Heart right ventricle (tissue), 16 donors: ENCODE results near the gene TMEM212. TPM values are rescaled to one million over a fixed set of nuclear protein-coding genes. Genes with fewer than 3 reads are reported as not detected.

Experiments used
- ATAC-seq, 8 donors: fragments of 200-7000 bp; cut with Tn5 transposase; one replicate each; pipeline ENCODE4 v1.9.1; 2020; ENCODE audit warnings: mild to moderate bottlenecking in 8 of 8, moderate library complexity in 8 of 8, moderate number of reproducible peaks in 1 of 8
- DNase-seq, 2 donors: peaks; one replicate each; pipeline ENCODE4 v3.0.0-alpha.2; 2020
- H3K27ac ChIP-seq, 10 donors: fragments of 200-600 bp; sonication (generic) in 2 of 10; one replicate each; pipeline versions ENCODE4 v1.5.0 to v1.8.0; 2020 to 2022; ENCODE audit warnings: mild to moderate bottlenecking in 3 of 10
- H3K27me3 ChIP-seq, 7 donors: fragments of 200-600 bp; one replicate each; pipeline ENCODE4 v1.8.0; 2021 to 2022; ENCODE audit warnings: mild to moderate bottlenecking in 2 of 7
- H3K36me3 ChIP-seq, 9 donors: fragments of 200-600 bp; sonication (generic) in 1 of 9; one replicate each; pipeline versions ENCODE4 v1.5.0 to v1.8.0; 2020 to 2022; ENCODE audit warnings: mild to moderate bottlenecking in 2 of 9
- H3K4me1 ChIP-seq, 9 donors: fragments of 200-600 bp; sonication (generic) in 1 of 9; one replicate each; pipeline versions ENCODE4 v1.5.0 to v1.8.0; 2020 to 2022; ENCODE audit warnings: mild to moderate bottlenecking in 4 of 9
- H3K4me3 ChIP-seq, 10 donors: fragments of 200-600 bp; sonication (generic) in 2 of 10; one replicate each; pipeline versions ENCODE4 v1.5.0 to v1.8.0; 2020 to 2022; ENCODE audit warnings: mild to moderate bottlenecking in 7 of 10, moderate library complexity in 2 of 10
- H3K9me3 ChIP-seq, 11 donors: fragments of 200-600 bp in 10 of 11; sonication (generic) in 2 of 11; one replicate each; pipeline versions ENCODE4 v1.5.0 to v1.8.0; 2013 to 2022; ENCODE audit warnings: mild to moderate bottlenecking in 2 of 11, control low read depth in 1 of 11, moderate library complexity in 1 of 11
- CTCF ChIP-seq, 9 donors: fragments of 200-600 bp; sonication (generic) in 2 of 9; IDR thresholded peaks; one replicate each; pipeline versions ENCODE4 v1.5.0 to v1.8.0; 2021 to 2022; ENCODE audit warnings: antibody characterized with exemption in 9 of 9, mild to moderate bottlenecking in 5 of 9, moderate library complexity in 1 of 9
- WGBS, 2 donors: extraction: QIAGEN DNeasy Blood & Tissue Kit; methylation state at CpG; one replicate each; pipeline ENCODE4 v1.1.7; 2013; ENCODE audit warnings: inconsistent platforms in 1 of 2; 5-methylcytosine and 5-hydroxymethylcytosine counted together
- intact Hi-C, 10 donors: fragments of 100-400 bp; cut with DNase I; formaldehyde crosslinking; loops; one replicate each; pipeline versions ENCODE4 v1.11.1 to v1.14.2; 2022
- polyA plus RNA-seq, 2 donors: library from polyadenylated mRNA; stranded (reverse); fragments of 200-250 nt; gene quantifications; one replicate each; pipeline ENCODE4 v1.2.3, GENCODE V29; 2013
- total RNA-seq, 10 donors: library from RNA; stranded (reverse); fragmentation: NEBNext Ultra II Directional in 3 of 10; extraction: Animal tissue kit (Norgen Biotek cat#: 25700) in 3 of 10; gene quantifications; one replicate each; pipeline versions ENCODE4 v1.2.1 to v1.2.4, GENCODE V29; 2021 to 2023
- donor health status: Arrhythmogenic right ventricular cardiomyopathy.
- donor health status: ischemic (EF 13 %, LVEDD 7.1; RV severe dilation, severe dysfunction).
- donor health status: healthy with polysubstance abuse.
- donor health status: DM: no; HTN: yes; CAD: no.
- donor health status: DM: no; HTN: no; CAD: no.
- donor health status: ischemic (EF 25% LVEDD 6.9; RV normal size, moderate dysfunction).
- donor health status: ischemic (EF 25% LVEDD 5.7; RV mildly dilated, moderate dysfunction).
- donor health status: healthy.
- donor health status: DM: yes; HTN: yes; CAD: no.
- donor health status: Ischemic cardiomyopathy.
- donor health status: ischemic (EF 35%, LVEDD 5.7; RV mildly dilated, moderate dysfunction).
- donor health status: nonischemic (EF 11% LVEDD 7.7; RV severe dilation, severe dysfunction).
- donor health status: DM: yes; HTN: yes; CAD: no.
- donor health status: PGD.
- donor health status: ischemic (EF 29% LVEDD 5.4; RV normal size, mild dysfunction).
- donor health status: nonischemic (EF 23%, LVEDD 6.1; RV moderate dilation, normal function).

Gene TMEM212
- total and polyA plus RNA-seq, 12 donors = not detected

GRCh38 chr3:171807806-171808205 lies 35.3 kb upstream of the TMEM212 start:
- WGBS, 2 donors = 98% methylated on average over 6 of the region's 6 CpGs
- peaks cover 3 to 77% (median 30%) of the 10 kb centered on the region in 9 donors for H3K4me1 ChIP-seq

DNA sequence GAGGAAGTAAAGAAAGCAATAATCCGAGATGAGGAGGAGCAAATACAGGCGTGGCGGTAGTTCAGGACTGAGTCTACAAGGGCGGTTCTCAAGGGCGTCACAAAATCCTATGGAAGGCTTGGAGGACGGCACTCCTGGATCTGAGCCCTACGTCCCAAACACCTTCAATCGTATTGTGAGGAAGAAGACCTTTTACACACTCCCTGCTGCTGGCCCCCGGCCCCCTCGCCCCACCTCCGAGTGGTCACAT lies 33.6 kb upstream of the TMEM212 start:
- Histone ChIP-seq H3K4me3 (peak overlapping the region; percentile 53 to 79 (median 68)), H3K4me1 (peaks cover 2 to 78% (median 23%) of the 10 kb centered on the region in 9 donors), H3K27ac (peak overlapping the region; percentile 80 to 94 (median 90)), H3K36me3 (no peaks in the 10 kb centered on the region), H3K9me3 (no peaks in the 10 kb centered on the region), H3K27me3 (no peaks in the 10 kb centered on the region)
- WGBS, 2 donors = 2 to 5% methylated on average over 11 of the region's 11 CpGs
- DNase-seq (no peak), ATAC-seq (peak; percentile 2 to 49 (median 26))
- intact Hi-C loops = loop anchor here in 1 of 10 donors (2.0 kb wide), 1 partner anchor 27 kb away; no protein-coding TSS in a partner anchor
- no peak for TF ChIP-seq CTCF (IDR thresholded peaks at IDR 0.05)

More at GRCh38 chr3:171807806-171808205, 35.3 kb upstream of the TMEM212 start:
- TF ChIP-seq CTCF (IDR thresholded peaks at IDR 0.05) = no peak
- Histone ChIP-seq H3K4me3 (no peak overlapping the region), H3K27ac (no peak overlapping the region), H3K27me3 (no peaks in the 10 kb centered on the region), H3K36me3 (no peaks in the 10 kb centered on the region), H3K9me3 (no peaks in the 10 kb centered on the region)
- DNase-seq = no peak
- no peak for ATAC-seq
- intact Hi-C loops = loop anchor here in 2 of 10 donors (1.0 to 2.0 kb wide), 2 partner anchors 27 to 29 kb away; no protein-coding TSS in a partner anchor

DNA sequence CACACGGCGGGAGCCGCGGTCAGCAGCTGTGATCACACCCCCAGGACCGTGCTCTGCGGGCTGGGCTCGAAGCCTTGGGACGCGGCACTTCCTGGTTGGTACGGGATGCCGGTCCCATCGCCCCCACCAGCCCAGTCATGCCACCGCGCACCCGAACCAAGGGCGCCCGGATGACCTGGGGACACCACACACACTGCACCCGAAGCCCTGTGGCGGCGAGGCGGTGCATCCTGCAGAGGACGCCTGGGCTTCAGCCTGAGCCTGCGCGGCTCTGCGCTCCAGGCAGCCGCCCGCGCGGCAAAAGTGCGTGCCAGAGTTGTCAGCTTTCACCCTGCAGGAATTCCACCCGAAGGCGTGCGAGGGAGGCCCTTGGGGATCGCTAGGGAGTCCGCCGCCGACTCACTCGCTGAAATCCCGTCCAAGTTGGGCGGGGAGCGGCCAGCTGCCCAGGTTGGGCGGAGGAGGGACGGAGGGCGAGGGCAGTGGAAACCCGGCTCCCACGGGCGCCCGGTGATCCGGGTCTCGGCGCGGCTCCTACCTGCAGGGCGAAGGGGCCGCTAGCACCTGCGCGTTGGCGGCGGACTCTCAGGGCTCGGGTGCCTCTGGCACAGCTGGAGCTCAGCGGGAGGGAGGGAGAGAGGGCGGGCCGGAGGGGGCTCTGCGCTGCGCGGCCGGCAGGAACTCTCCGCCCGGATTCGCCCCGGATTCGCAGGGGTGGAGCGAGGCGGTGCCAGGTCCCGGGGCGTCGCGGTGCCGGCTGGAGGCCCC lies 33.1 kb upstream of the TMEM212 start, which contains the start of gene PLD1:
Gene PLD1, minus strand, starts transcription at position 623 of the 768 bp plus-strand sequence. CDS start 72,432 bp downstream, outside the sequence.
- Histone ChIP-seq H3K9me3 (no peaks in the 10 kb centered on the region), H3K27ac (peak within 1 kb of the TSS; percentile 80 to 94 (median 90)), H3K27me3 (no peaks in the 10 kb centered on the region), H3K36me3 (no peaks in the 10 kb centered on the region), H3K4me1 (peaks cover 0 to 73% (median 20%) of the 10 kb centered on the region in 9 donors), H3K4me3 (peak within 1 kb of the TSS; percentile 53 to 79 (median 68))
- ATAC-seq (peak; percentile 85 to 95 (median 88)), DNase-seq (peak; percentile 88 to 90)
- intact Hi-C loops = loop anchor here in 3 of 10 donors (2.0 to 5.0 kb wide), 4 partner anchors 23 to 227 kb away; partner anchors contain the start of gene FNDC3B (in 1 of the 3)
- peak in 4 of 9 donors; percentile 13 to 45 (median 34) for TF ChIP-seq CTCF (IDR thresholded peaks at IDR 0.05)
- WGBS, 2 donors = 0 to 1% methylated on average over 71 to 78 of the region's 78 CpGs

GRCh38 chr3:171810629-171811294 lies 32.4 kb upstream of the TMEM212 start:
- no peaks in the 10 kb centered on the region for H3K27me3 ChIP-seq
- WGBS, 2 donors = 16 to 19% methylated on average over 22 of the region's 22 CpGs
- peaks cover 0 to 66% (median 20%) of the 10 kb centered on the region in 9 donors for H3K4me1 ChIP-seq
- H3K9me3 ChIP-seq = peaks cover 0 to 5% (median 0%) of the 10 kb centered on the region in 11 donors
- intact Hi-C loops = loop anchor here in 2 of 10 donors (2.0 to 5.0 kb wide), 3 partner anchors 22 to 227 kb away; partner anchors contain the start of gene FNDC3B (in 1 of the 2)
- no peak for TF ChIP-seq CTCF (IDR thresholded peaks at IDR 0.05)
- H3K27ac ChIP-seq = peak overlapping the region; percentile 80 to 94 (median 90)
- H3K4me3 ChIP-seq = peak overlapping the region; percentile 53 to 79 (median 68)
- no peaks in the 10 kb centered on the region for H3K36me3 ChIP-seq
- ATAC-seq (no peak), DNase-seq (no peak)
